Hepatocyte (in vitro differentiated cells): ENCODE results near the gene CTSD.

Experiments used
- CTCF ChIP-seq: fragments of 200-600 bp; sonication (generic); IDR thresholded peaks from 2 replicates; pipeline ENCODE4 v1.5.1; 2016; ENCODE audit warnings: antibody characterized with exemption, mild to moderate bottlenecking; ENCODE audit not compliant: poor library complexity
- EZH2 ChIP-seq: fragments of 200-600 bp; sonication (generic); IDR thresholded peaks from 2 replicates; pipeline ENCODE4 v1.6.1; 2016; ENCODE audit warnings: antibody characterized with exemption, mild to moderate bottlenecking, borderline replicate concordance

GRCh38 chr11:1745701-1746320 is 17.9 kb downstream of the CTSD start:
- TF ChIP-seq CTCF (no peak), EZH2 (no peak)
